ENCODE data around the gene IGBP1. TPM values are rescaled to one million over a fixed set of nuclear protein-coding genes. Genes with fewer than 3 reads are reported as not detected.
"Not testable (repeated sequence)": the region's sequence is repeated elsewhere in the genome, so short reads cannot be mapped to it uniquely, and the experiment has no call there.

IGBP1 gene
- total RNA-seq, 2 donors from 2014 or later: 24.2 to 30.9 TPM

DNA sequence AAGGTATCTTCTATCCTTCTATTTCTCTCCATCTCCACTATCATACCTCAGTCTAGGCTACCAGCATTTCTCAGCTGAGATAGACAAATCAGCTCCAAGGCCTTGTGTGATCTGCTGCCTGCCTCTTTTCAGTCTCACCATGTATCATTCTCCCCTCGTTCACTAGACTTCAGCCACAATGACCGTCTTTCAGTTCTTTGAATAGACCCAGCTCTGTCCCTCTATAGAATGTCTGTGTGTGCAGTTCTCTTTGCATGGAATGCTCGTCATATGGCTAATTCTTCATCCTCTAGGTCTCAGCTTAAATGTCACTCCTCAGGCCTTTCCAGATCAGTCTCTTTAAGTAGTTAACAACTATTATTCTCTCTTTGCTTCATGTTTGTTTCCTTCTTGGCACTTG, 6.5 kb downstream of the IGBP1 start:
- DNase-seq (ENCODE audit: low spot score): no peak
- intact Hi-C loops (cut with DNase I): no loop called here

- intact Hi-C loops (cut with DNase I): no loop called here
- DNase-seq (ENCODE audit: low spot score): no peak
These were observed 8.1 kb downstream of the IGBP1 start for GRCh38 chrX:70141373-70141772.

DNA sequence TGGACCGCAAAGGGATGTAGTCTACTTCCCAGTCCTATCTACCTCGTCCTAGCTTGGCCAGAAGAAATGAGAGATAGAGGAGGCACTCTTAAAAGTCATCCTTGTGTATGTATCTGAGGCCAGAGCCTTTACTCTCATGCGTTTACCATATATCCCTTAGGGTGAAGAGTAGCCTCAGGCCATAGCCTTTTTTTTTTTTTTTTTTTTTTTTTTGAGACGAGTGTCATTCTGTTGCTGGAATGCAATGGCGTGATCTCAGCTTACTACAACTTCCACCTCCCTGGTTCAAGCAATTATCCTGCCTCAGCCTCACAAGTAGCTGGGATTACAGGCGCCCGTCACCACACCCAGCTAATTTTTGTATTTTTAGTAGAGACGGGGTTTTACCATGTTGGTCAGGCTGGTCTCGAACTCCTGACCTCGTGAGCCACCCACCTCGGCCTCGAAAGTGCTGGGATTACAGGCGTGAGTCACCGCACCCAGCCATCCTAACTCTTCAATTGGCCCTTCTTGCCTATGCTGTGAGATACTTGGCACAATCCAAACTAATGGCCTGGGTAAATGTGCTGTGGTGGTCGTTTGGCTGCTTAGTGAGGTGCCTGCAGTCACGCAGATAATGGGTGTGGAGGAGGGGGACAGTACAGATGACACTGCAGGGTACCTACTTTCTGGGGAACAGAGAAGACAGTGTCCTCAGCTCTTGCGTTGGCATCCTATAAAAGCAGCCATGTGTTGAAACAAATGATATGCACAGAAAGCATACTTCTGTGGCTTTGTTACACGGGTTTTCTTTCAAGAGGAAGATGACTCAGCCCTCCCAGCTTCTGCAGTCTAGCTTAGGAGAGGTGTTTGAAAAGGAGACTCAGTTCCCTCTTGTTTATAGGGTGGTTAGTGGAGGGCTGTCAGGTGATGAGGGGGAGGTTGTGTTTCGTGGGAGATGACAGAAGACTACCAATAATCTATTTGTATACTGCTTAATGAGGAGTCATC, 33.6 kb downstream of the IGBP1 start:
- DNase-seq (ENCODE audit: low spot score): no peak
- intact Hi-C loops (cut with DNase I): no loop called here

- no peak for DNase-seq (ENCODE audit: low spot score)
These were observed 35.3 kb downstream of the IGBP1 start for GRCh38 chrX:70168238-70169188.

GRCh38 chrX:70169281-70169680, 36.0 kb downstream of the IGBP1 start:
- intact Hi-C loops (cut with DNase I): no loop called here
- DNase-seq (ENCODE audit: low spot score): no peak

More at GRCh38 chrX:70168238-70169188, 35.3 kb downstream of the IGBP1 start:
- intact Hi-C loops (cut with DNase I): no loop called here

- DNase-seq (ENCODE audit: low spot score): no peak
- intact Hi-C loops (cut with DNase I): no loop called here
These were observed 38.4 kb downstream of the IGBP1 start for GRCh38 chrX:70171624-70172023.

- intact Hi-C loops (cut with DNase I): no loop called here
- DNase-seq (ENCODE audit: low spot score): no peak
These were observed 39.0 kb downstream of the IGBP1 start for GRCh38 chrX:70172221-70172620.

- intact Hi-C loops (cut with DNase I): no loop called here
- no peak for DNase-seq (ENCODE audit: low spot score)
These were observed 39.7 kb downstream of the IGBP1 start for GRCh38 chrX:70172964-70173363.

GRCh38 chrX:70174754-70175153, 41.5 kb downstream of the IGBP1 start:
- DNase-seq (ENCODE audit: low spot score): no peak
- intact Hi-C loops (cut with DNase I): no loop called here

DNA sequence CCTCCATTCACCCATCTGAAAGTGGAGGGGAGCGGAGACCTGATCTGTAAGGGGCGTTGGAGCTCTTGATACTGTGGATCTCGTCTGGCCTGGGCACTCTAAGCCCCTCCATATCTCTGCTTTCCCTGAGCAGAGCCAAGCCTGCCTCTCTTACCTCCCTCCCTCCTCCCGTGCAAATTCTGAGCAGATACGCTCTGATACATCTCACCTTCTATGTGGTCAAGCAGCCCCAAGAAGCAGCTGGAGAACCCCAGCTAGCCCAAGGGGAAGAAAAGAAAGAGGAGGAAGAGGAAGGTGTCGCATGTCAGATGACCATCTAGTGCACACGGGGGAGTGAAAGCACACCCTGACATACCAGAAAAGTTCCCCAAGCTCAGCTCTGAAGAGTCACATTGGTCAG, 42.1 kb downstream of the IGBP1 start:
- DNase-seq (ENCODE audit: low spot score): no peak
- intact Hi-C loops (cut with DNase I): no loop called here

DNA sequence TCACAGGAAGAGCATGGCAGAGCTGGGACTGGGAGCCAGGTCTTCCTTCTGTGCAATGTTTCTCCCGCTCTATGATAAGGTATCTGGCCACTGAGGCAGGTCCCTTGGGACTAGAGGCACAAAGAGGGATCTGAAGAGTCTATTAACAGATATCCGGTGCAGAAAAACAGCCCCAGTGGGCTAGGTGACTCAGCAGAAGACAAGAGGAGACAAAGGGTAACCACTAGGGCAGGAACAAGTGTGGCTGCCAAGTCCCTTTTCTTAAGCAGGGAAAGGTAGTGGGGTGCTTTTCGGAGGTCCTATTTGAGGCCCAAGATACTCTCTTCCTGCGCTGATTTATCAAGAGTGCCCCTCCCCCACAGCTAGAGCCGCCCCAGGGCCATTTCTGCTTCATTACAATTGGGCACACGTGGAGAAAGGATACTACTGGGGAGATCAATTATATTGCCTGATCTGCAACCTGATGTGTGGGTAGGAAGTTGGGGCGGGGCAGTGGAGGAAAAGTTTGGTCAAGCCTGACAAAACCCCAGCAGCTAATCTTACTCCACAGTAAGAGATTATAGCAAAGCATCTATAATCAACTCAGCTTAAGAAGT, 43.8 kb downstream of the IGBP1 start, which contains the start of gene DGAT2L6:
Gene DGAT2L6, plus strand, starts transcription at position 546 of the 596 bp plus-strand sequence. CDS start 100 bp downstream, outside the sequence.
- intact Hi-C loops (cut with DNase I): no loop called here
- no peak for DNase-seq (ENCODE audit: low spot score)

- intact Hi-C loops (cut with DNase I): no loop called here
- DNase-seq (ENCODE audit: low spot score): no peak
These were observed 49.8 kb downstream of the IGBP1 start for GRCh38 chrX:70183091-70183490.

DNA sequence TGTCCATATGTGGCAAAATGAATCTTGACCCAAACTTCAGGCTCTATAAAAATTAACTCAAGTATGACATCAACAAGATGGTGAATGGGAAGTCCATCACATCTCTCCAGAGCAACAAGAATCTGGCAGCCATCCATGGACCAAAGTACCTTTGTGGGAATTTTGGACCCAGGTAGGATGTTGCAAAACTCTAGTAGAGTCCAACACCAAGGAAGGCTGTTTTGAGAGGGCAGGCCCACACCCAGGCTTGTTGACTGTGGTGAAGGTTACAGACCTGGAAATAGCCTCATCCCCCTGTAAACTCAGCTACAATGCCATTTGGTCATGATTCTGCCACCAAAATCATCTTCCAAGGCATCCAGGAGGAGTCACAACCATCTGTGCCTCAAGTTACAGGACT, 57.0 kb downstream of the IGBP1 start:
- intact Hi-C loops (cut with DNase I): no loop called here
- no peak for DNase-seq (ENCODE audit: low spot score)

DNA sequence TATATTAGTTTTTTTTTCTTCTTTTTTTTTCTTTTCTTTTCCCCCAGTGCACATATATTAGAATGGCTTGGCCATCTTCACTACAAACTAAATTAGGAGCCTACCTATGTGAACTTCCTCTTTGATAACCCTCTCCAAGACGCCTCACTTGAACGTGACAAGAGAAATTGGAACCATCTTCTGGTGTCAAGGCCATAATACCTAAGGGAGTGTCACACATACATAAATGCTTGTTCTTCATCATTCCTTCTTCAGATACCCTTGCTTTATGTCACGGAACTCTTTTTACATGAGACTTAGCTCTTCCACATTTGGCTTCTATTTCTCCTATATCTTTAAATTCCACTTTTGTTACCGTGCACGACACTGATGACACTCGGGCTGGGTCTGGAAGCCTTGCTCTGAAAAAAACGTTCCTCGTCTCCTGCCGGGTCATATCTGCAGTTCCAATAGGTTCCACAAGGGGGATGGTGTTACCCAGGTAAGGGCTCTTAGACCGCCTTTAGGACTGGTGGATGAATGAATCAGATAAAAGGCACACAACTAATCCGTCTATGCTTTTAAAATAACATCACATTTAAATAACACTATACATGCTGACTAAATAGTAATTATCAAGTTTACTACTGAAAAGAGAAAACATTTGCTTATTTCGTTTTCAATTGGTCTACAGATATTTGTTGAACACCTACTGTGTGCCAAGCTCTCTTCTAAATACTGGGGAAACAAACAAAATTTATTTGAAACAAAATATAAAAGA, 63.9 kb downstream of the IGBP1 start:
- intact Hi-C loops (cut with DNase I): no loop called here
- DNase-seq (ENCODE audit: low spot score): no peak

DNA sequence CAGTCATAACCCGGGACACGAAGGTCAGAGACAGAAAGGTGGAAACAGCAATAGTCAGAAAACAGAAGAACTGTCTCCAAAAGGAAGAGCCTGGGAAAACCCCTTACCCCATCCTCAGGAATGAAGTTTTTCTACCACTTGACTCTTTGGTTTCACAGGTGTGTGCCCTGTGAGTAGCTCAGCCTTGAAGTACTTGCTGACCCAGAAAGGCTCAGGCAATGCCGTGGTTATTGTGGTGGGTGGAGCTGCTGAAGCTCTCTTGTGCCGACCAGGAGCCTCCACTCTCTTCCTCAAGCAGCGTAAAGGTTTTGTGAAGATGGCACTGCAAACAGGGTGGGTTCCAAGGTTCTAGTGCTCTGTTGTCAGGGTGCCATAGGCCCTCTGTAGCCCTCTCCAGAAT, 68.5 kb downstream of the IGBP1 start:
- DNase-seq (ENCODE audit: low spot score): no peak
- intact Hi-C loops (cut with DNase I): no loop called here

DNA sequence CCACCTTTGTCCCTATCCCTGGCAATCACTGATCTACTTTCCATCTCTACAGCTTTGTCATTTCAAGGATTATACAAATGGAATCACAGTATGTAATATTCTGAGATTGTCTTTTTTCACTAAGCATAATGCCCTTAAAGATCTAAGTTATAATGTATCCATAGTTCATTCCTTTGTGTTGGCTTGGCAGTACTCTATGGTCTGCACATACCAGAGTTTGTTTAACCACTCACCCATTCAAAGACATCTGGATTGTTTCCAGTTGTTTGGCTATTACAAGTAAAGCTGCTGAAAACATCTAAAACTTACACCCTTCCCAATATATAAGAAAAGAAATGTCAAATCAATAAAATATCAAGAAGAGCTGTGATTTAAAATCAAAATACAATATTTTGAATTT, 75.2 kb downstream of the IGBP1 start:
- intact Hi-C loops (cut with DNase I): no loop called here
- no peak for DNase-seq (ENCODE audit: low spot score)

DNA sequence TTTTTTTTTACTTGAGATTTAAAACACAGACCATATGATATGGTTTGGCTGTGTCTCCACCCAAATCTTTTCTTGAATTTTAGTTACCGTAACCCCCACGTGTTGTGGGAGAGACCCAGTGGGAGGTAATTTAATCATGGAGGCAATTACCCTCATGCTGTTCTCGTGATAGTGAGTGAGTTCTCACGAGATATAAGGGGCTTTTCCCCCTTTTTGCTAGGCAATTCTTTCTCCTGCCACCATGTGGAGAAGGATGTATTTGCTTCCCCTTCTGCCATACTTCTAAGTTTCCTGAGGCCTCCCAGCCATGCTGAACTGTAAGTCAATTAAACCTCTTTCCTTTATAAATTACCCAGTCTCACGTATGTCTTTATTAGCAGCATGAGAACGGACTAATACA, 76.3 kb downstream of the IGBP1 start:
- DNase-seq (ENCODE audit: low spot score); intact Hi-C loops (cut with DNase I): not testable (repeated sequence)

Measured in posterior vena cava (tissue), 2 donors.